Stimulated activated naive CD8-positive, alpha-beta T cell treated with anti-CD3 and anti-CD28 coated beads, Interleukin-15, amount 100 ng/mL, for 72 hours (primary cell): Measurements from ENCODE around the gene MORN1.

Source experiments
- ATAC-seq: fragments of 150-1000 bp; cut with Tn5 transposase; 2 replicates; pipeline ENCODE4 v1.10.0; 2021; ENCODE audit warnings: mild to moderate bottlenecking, moderate library complexity
- DNase-seq, 2 donors: peaks; one replicate each; pipeline ENCODE4 v3.0.0; 2021 to 2022
- H3K27ac Mint-ChIP-seq, 2 donors: one replicate each; pipeline ENCODE4 v1.8.0; 2022; ENCODE audit warnings: mild to moderate bottlenecking in 2 of 2, mixed read lengths in 2 of 2, moderate library complexity in 2 of 2
- H3K27me3 Mint-ChIP-seq: one replicate; pipeline ENCODE4 v1.8.0; 2022; ENCODE audit warnings: mixed read lengths
- H3K4me1 Mint-ChIP-seq: one replicate; pipeline ENCODE4 v1.8.0; 2022; ENCODE audit warnings: mild to moderate bottlenecking, mixed read lengths
- H3K4me3 Mint-ChIP-seq, 2 donors: one replicate each; pipeline ENCODE4 v1.8.0; 2022; ENCODE audit warnings: mild to moderate bottlenecking in 2 of 2, mixed read lengths in 2 of 2, moderate library complexity in 1 of 2
- H3K9me3 Mint-ChIP-seq, 2 donors: one replicate each; pipeline ENCODE4 v1.8.0; 2022; ENCODE audit warnings: mixed read lengths in 2 of 2

MORN1 gene

DNA sequence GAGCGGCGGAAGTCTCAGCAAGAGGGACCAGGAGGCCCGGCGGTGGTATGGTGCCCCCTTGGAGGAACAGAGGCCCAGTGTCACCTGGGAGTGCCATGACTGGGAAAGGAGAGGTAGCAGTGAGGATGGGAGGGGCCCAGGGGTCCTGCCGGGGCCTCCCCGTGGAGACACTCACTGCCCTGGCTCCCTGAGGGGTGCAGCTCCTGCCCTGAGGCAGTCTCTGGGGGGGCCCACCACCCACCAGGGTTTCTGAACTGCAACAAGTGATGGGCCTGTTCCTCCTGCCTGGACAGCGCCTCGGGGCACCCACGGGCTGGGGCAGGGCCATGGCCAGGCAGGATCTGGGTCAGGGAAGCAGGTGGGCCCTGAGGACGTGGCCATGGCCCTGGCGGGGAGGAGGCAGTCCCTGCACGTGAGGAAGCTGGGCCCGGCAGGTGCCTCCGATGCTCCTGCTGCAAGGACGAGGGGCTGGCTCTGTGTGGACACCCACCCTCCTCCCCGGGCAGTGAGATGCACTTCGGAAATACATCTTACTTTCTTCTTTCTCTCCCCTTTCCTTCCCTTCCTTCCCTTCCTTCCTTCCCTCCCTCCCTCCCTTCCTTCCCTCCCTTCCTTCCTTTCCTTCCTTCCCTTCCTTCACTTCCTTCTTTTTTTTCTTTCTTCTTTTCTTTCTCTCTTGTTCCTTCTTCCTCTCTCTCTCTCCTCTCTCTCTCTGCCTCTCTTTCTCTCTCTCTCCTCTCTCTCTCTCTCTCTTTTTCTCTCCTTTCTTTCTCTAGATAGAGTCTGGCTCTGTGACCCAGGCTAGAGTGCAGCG lies 66.6 kb downstream of the MORN1 start:
- no peak overlapping the region for H3K27ac Mint-ChIP-seq
- peaks cover 18% of the 10 kb centered on the region for H3K27me3 Mint-ChIP-seq
- no peak overlapping the region for H3K4me3 Mint-ChIP-seq
- peaks cover 23% of the 10 kb centered on the region for H3K4me1 Mint-ChIP-seq
- ATAC-seq (peak; percentile 55), DNase-seq (peak; percentile 46 to 51)
- no peaks in the 10 kb centered on the region for H3K9me3 Mint-ChIP-seq

DNA sequence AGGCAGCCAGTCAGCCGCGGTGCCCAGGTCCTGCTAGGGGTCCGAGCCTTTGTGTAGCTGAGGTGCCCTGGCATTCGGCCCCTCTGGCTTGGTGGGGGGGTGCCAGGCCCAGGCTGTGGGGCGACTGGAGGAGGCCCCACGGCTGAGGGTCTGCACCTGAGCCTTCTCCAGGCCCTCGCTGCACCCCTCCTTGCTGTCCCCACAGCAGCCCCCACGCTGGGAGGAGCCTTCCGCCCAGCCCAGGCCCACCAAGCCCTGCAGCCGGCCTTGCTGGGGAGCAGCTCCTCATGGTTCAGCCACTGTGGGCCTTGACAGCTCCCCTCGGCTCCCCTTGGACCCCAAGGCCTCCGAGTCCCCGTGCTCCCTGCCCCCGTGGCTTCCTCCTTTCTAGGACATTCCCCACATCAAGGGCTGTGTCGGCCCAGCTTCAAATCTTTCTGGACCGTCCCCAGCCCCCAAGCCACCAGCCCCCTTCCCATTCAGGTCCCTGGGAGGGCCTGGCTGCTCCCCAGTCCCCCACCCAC lies 67.8 kb downstream of the MORN1 start:
- no peak overlapping the region for H3K27ac Mint-ChIP-seq
- ATAC-seq (no peak), DNase-seq (no peak)
- H3K4me1 Mint-ChIP-seq: peaks cover 32% of the 10 kb centered on the region
- H3K27me3 Mint-ChIP-seq: peaks cover 18% of the 10 kb centered on the region
- H3K4me3 Mint-ChIP-seq: no peak overlapping the region
- H3K9me3 Mint-ChIP-seq: no peaks in the 10 kb centered on the region

DNA sequence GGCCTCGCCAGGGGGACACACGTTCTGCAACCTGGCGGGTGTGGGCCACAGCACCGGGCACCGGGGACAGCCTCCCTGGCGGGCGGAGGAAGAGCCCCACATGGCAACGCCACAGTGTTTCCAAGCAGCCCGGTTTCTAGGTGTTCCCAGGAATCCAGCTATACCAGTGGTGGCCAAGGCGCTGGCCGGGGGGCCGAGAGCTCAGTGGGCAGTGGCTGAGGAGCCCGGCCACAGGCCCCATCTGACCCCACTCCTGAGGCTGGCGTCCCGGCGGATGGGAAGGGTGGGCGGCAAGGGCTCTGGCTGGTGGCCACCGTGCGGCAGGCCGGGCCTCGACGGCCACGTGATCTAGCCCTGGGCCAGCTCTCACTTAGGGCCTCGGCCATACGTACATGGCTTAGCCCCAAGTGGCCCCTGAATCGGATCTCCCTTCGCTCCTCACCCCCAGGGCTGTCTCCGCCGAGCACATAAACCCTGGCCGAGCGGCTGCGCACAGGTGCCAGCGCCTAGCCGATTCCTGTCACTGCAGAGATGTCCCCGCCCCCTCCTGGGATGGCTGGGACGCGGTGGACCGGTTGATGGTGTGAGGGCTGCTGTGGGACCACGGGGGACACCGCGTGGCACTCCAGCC lies 68.7 kb downstream of the MORN1 start:
- H3K27me3 Mint-ChIP-seq: peaks cover 18% of the 10 kb centered on the region
- no peak overlapping the region for H3K27ac Mint-ChIP-seq
- H3K9me3 Mint-ChIP-seq: no peaks in the 10 kb centered on the region
- H3K4me3 Mint-ChIP-seq: no peak overlapping the region
- DNase-seq: no peak
- H3K4me1 Mint-ChIP-seq: peaks cover 38% of the 10 kb centered on the region
- ATAC-seq: no peak

DNA sequence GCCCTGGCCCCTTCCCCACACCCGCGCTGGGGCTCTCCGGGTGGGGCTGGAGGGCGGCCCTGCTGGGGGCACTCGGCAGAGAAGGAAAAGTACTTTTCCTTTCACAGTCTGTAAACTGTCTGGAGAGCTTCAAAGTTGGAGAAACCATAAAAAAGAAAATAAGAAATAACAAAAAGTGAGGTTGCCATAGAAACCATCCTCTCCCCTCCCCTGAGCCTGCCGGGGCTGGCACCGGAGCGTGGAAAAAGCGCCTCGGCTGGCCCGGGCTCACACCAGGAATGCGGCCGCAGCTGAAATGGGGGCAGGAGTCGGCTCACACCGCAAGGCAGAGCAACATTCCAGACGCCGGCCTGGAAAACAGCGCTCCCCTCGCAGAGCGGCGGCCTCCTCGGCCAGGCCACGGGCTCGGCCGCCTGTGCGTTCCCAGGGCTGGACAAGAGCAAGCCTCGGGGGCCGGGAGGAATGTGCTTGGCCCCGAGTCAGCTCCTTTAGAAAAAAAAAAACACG lies 69.2 kb downstream of the MORN1 start:
- H3K27me3 Mint-ChIP-seq: peaks cover 13% of the 10 kb centered on the region
- DNase-seq (no peak), ATAC-seq (no peak)
- H3K4me1 Mint-ChIP-seq: peaks cover 41% of the 10 kb centered on the region
- no peak overlapping the region for H3K4me3 Mint-ChIP-seq
- H3K9me3 Mint-ChIP-seq: no peaks in the 10 kb centered on the region
- H3K27ac Mint-ChIP-seq: no peak overlapping the region

DNA sequence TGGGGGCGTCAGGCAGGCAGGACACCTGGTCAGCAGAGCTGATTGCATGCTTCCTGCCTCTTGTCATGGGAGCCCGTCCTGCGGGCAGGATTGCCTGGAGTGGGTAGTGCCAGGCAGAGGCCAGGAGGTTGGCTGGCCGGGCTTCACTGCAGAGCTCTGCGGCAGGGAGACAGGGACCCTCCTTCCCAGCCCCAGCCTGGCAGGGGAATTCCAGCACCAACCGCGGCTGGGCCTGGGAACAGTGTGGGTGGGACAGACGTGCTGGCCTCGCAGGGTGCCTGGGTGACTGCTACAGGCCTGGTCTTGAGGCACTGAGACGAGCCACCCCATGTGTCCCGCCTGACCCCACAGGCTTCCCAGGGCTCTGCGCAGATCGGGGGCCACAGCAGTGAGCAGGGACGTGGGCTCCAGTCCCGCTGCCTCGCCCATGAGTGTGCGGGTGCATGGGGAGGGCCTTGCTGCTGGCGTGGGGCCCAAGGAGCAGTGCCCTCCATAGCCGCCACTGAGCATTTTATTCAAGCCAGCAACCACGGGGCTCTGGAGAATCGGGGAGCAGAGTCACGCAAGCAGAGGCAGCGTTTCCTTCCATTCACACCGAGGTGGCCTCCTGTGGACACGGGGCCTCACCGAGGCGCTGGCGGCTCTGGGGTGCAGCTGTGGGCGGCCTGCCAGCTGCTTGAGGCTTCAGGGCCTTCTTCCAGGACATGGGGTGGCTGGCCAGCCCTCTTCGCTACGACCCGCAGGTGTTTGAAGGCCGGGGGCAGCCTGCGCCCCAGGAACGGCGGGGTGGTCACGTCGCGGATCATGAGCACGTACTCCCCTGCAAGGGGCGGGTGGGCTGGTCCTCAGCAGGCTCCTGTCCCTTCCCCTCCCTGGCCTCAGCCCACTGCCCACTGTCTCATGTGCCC lies 70.3 kb downstream of the MORN1 start:
- Mint-ChIP-seq H3K9me3 (no peaks in the 10 kb centered on the region), H3K4me1 (peaks cover 52% of the 10 kb centered on the region), H3K27ac (no peak overlapping the region), H3K27me3 (peaks cover 9% of the 10 kb centered on the region), H3K4me3 (no peak overlapping the region)
- DNase-seq (no peak), ATAC-seq (no peak)

DNA sequence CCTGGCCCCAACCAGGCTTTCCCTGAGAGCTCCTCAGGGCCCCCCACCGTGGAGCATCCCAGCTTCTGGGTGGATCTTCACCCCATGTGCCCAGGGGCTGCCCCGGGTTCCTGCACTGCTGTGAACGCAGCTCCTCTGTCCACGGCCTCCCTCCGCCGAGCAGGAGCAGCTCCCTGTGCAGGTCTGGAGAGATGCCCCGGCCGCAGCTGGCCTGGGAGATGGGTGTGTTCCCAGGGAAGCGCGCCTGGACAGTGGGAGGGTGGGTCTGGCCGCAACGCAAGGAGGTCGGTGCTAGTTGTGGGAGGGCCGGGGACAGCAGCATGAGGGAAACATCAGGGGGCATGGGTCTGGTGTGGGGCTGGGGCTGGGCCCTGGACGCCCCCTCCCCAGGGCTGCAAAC lies 71.3 kb downstream of the MORN1 start:
- Mint-ChIP-seq H3K27ac (no peak overlapping the region), H3K27me3 (peaks cover 4% of the 10 kb centered on the region), H3K9me3 (no peaks in the 10 kb centered on the region), H3K4me3 (no peak overlapping the region), H3K4me1 (peaks cover 55% of the 10 kb centered on the region)
- ATAC-seq (no peak), DNase-seq (no peak)

DNA sequence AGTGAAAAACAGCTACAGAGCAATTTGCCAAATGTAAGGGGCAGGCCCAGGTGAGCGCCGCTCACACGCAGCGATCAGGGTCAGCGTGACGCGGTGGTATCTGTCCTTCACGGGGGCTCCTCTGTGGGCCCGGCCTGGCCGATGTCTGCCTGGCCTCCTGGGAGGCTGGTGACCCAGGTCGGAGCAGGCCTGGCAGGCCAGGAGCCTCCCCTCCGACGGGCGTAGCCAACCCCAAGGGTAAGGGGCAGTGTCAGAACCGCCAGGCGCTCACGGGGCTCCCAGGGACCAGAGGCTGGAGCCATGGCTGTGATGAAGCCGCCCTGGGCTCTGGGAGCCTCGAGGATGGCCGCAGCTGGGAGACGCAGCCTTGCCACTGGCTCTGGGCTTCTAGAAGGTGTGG lies 72.1 kb downstream of the MORN1 start:
- peaks cover 53% of the 10 kb centered on the region for H3K4me1 Mint-ChIP-seq
- DNase-seq (no peak), ATAC-seq (no peak)
- H3K9me3 Mint-ChIP-seq: no peaks in the 10 kb centered on the region
- H3K4me3 Mint-ChIP-seq: peak overlapping the region in 1 of 2 donors; percentile 46
- H3K27ac Mint-ChIP-seq: no peak overlapping the region
- no peaks in the 10 kb centered on the region for H3K27me3 Mint-ChIP-seq

DNA sequence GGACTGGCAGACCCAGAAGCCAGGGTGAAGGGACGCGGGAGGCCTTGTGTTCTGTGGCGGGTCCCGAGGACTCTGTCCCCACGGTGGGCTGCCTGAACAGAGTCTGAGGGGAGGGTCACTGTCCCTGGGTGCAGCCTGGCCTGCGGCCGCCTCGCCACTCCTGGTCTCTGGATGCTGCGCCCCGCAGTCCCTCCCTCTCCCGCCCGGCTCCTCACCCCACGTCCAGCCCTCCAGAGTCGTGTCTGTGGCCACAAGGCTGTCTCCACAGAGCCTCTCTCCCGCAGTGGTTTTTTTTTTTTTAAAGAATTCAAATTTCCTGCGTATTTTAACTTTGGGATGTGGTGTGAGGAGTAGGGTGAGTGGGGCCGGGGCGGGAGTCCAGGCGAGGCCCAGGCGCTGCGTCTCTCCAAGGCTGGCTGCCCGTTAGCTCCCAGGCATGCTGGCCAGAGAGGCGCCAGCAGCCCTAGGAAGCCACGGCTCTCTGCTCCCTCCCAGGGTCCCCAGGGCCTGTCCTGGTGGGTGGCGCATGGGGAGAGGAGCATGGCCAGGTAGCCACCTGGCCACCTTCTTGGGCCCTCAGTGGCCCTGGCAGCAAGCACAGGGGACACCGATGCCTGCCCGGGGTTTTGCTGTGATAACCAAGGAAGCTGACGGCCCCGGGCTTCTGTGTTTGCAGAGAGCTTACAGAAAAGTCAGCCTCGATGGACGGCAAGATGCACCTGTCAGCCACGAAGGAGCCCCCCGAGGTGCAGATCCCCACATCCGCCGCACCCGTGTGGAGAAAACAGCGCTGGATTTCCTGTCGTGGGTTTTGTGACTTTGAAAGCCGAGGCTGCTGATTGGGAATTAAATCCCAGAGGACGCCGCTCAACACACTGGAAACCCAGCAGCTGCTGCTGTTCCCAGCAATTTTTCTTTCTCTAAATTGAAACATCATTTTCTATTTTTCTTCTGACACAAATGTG lies 72.8 kb downstream of the MORN1 start:
- no peak for ATAC-seq

DNA sequence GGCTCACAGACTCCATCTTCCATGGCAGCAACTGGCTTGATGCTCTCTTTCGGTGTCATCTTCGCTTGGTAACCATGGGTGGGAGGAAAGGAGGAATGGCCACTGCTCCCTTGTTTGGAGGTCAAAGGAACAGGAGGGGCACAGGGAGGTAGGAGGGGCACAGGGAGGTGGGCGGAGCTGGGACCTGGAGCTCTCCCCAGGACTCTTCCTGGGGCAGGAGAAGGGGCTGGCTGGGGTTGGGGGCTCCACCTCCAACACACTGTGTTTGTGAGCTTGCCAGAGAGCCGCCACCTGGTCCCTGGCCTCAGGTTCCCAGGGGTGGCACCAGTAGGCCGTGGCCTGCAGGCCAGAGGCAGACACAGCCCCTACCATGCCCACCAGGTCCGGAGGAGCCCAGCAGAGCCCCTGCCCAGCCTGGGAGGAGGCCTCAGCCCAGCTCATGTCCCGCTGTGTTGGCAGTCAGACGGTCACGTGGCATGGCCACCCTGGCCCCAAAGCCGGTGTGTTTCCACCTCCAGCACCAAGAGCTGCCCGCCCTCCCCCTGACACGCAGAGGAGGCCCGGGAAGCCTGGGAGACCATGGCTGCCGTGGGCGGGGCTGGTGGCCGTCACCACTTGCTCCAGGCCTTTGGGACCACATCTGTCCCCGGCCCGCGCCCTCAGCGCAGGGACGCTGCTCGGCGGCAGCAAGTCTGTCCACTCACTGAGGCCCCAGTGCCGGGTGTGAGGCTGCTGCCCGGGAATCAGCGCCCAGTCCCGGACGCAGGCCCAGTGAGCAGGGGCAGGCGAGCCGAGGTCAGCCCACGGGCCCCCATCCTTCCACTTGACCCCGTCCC lies 73.9 kb downstream of the MORN1 start:
- ATAC-seq (no peak), DNase-seq (no peak)
- Mint-ChIP-seq H3K9me3 (no peaks in the 10 kb centered on the region), H3K4me1 (peaks cover 68% of the 10 kb centered on the region), H3K27ac (peak overlapping the region in 1 of 2 donors; percentile 95), H3K4me3 (peak overlapping the region in 1 of 2 donors; percentile 6), H3K27me3 (no peaks in the 10 kb centered on the region)

More for the DNA sequence above, 72.8 kb downstream of the MORN1 start:
- DNase-seq: no peak
- H3K27ac Mint-ChIP-seq: no peak overlapping the region
- H3K4me3 Mint-ChIP-seq: peak overlapping the region in 1 of 2 donors; percentile 46
- no peaks in the 10 kb centered on the region for H3K27me3 Mint-ChIP-seq
- H3K4me1 Mint-ChIP-seq: peaks cover 57% of the 10 kb centered on the region
- no peaks in the 10 kb centered on the region for H3K9me3 Mint-ChIP-seq

DNA sequence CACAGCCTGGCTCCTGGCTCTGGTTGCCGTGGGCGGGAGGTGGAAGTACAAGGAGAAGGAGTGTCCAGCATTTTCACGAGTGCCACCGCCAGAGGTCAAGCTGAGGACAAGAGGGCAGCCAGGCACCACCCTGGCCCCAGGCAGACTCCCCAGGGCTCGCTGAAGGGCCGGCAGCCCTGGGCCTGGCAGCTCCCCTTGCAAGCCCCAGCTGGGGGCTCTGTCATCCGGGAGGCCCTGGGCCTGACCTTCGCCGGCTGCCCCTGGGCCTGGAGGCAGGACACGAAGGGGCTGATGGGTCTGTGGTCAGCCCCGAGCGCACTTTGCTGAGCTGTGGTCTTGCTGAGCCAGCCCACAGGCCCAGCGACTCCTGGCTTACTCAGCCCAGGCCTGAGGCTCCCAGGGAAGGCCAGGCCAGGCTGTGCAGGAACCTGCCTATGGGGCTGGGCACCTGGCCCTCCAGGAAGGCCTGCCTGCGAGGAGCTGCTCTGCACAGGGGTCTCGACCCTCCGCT lies 74.8 kb downstream of the MORN1 start:
- ATAC-seq (no peak), DNase-seq (no peak)
- Mint-ChIP-seq H3K4me3 (no peak overlapping the region), H3K27me3 (no peaks in the 10 kb centered on the region), H3K9me3 (no peaks in the 10 kb centered on the region), H3K4me1 (peaks cover 71% of the 10 kb centered on the region), H3K27ac (no peak overlapping the region)

DNA sequence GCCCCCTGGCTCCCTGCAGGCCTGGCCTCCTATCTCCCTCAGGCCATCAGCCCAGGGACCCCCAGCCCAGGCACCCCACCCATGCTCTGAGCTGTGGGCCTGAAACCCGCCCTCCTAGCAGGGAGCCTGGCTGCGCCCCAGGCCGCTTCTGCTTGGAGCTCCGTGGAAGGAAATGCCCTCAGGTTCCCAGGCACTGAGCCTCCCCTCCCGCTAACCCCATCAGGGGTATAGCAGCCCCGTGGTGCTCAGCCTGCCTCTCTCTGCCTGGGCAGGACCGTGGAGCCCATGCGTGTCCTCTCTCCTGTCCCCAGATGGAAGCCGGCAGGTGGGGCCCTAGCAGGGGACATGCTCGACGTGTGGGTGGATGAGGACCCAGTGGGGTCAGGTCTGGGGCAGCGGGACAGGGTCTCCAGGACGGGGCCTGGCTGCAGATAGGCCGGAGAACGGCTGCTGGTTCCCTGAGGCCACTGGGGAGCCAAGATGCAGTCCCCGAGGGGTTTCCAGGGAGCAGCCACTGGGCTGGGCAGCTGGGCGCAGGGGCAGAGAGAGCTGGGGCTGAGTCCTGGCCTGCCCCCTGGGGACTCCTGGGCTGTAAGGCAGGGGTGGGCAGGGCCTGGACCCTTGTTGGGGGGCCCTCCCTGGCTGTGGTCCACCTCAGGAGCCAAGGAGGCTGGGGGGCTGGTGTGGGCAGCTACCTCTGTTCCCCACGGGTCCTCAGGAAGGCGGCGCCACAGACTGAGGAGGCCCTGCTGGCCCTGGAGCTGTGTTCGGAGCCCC lies 75.5 kb downstream of the MORN1 start:
- Mint-ChIP-seq H3K4me3 (peak overlapping the region; percentile 68 to 79), H3K9me3 (no peaks in the 10 kb centered on the region), H3K4me1 (peaks cover 71% of the 10 kb centered on the region), H3K27ac (peak overlapping the region; percentile 69 to 95), H3K27me3 (no peaks in the 10 kb centered on the region)
- DNase-seq (peak in 1 of 2 donors; percentile 47), ATAC-seq (no peak)

DNA sequence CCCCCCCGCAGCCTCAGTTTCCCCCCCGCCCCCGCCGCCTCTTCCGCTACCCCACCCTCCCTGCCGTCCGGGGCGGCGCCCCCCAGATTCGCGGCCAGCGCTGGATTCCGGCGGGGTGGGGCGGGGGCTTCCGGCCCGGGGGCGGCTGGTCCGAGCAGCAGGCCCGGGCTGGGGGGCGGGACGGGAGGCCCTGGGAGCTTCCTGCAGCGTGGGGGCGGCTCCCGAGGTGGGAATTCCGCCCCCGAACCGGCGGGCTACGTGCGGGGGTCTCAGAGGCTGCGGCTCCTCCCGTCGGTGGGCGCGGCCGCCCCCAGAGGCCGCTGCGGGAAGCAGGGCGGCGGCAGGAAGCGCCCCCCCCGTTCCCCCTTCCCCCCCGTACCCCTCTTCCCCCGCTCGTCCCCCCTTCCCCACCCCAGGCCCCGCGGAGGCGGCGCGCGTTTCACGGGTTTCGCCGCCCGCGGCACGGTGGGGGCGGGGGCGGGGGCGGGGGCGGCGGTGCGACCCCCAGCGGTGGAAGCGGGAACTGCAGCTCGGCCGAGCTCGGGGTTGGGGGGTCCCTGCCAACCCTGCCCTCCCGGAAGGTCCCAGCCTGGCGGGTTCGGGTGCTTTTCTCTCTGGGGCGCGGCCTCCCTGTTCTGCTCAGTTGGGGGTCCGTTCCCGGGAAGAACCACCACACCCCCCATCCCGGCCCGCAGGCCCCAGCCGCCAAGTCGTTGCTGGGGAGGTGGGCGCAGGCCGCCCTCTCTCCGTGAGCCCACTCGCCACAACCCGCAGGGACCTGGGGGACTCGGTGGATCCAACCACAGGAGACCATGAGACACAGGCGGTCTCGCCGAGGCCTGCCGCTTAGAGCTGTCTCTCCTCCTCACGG lies 76.3 kb downstream of the MORN1 start:
- DNase-seq: peak; percentile 66 to 68
- Mint-ChIP-seq H3K4me3 (peak overlapping the region; percentile 68 to 79), H3K4me1 (peaks cover 74% of the 10 kb centered on the region), H3K27me3 (no peaks in the 10 kb centered on the region), H3K9me3 (no peaks in the 10 kb centered on the region), H3K27ac (peak overlapping the region; percentile 69 to 95)
- ATAC-seq: peak; percentile 34
